Activated CD4-positive, alpha-beta T cell treated with anti-CD3 and anti-CD28 coated beads, Interleukin-2, amount 50 U/mL, for 4 hours (primary cell): ENCODE measurements around the gene STUB1.
A peak's percentile ranks its signal among the peaks of the same experiment; 100 is the strongest.

Experiments
- DNase-seq, 2 experiments: peaks; one replicate each; pipeline ENCODE4 v3.0.0-alpha.2; 2020

The STUB1 gene

GRCh38 chr16:679814-680624, at the start of gene STUB1:
Gene STUB1 (plus strand): TSS chr16:680410. CDS start chr16:680526, 116 bp downstream.
- peak; percentile 88 to 90 for DNase-seq

- DNase-seq = no peak
Observed at GRCh38 chr16:630815-631405, 49.3 kb upstream of the STUB1 start, which contains the start of gene WFIKKN1. Gene WFIKKN1 (plus strand): TSS chr16:630985. CDS start chr16:631254, 269 bp downstream.

GRCh38 chr16:631808-632358, 48.3 kb upstream of the STUB1 start:
- no peak for DNase-seq

- no peak for DNase-seq
Observed at GRCh38 chr16:632486-633335, 47.5 kb upstream of the STUB1 start.

GRCh38 chr16:633336-634050, 46.7 kb upstream of the STUB1 start:
- no peak for DNase-seq

GRCh38 chr16:634051-634670, 46.0 kb upstream of the STUB1 start:
- no peak for DNase-seq

- DNase-seq = no peak
Observed at GRCh38 chr16:634996-635395, 45.2 kb upstream of the STUB1 start.

- no peak for DNase-seq
Observed at GRCh38 chr16:635573-636205, 44.5 kb upstream of the STUB1 start.

GRCh38 chr16:636206-637080, 43.8 kb upstream of the STUB1 start, which contains the start of gene METTL26:
Gene METTL26 (minus strand): TSS chr16:636305. CDS start chr16:636290, 15 bp downstream.
- DNase-seq = peak; percentile 89 to 91

GRCh38 chr16:637081-638018, 42.9 kb upstream of the STUB1 start:
- peak; percentile 86 to 88 for DNase-seq

- DNase-seq = no peak
Observed at GRCh38 chr16:638034-638543, 42.1 kb upstream of the STUB1 start.

GRCh38 chr16:638836-639235, 41.4 kb upstream of the STUB1 start:
- DNase-seq = no peak

GRCh38 chr16:640614-641013, 39.6 kb upstream of the STUB1 start:
- DNase-seq = no peak

- DNase-seq = peak in 1 of 2 experiments; percentile 42
Observed at GRCh38 chr16:641326-642188, 38.7 kb upstream of the STUB1 start, which contains the start of gene MCRIP2. Gene MCRIP2 (plus strand): TSS chr16:641828. CDS start chr16:641992, 164 bp downstream.

- no peak for DNase-seq
Observed at GRCh38 chr16:642189-643049, 37.8 kb upstream of the STUB1 start.

- no peak for DNase-seq
Observed at GRCh38 chr16:643050-643368, 37.2 kb upstream of the STUB1 start.

GRCh38 chr16:644556-644955, 35.7 kb upstream of the STUB1 start:
- DNase-seq = no peak
